Right forelimb (tissue), 1 donor: ENCODE results near the gene GOLGA5.
"Not testable (repeated sequence)": the region's sequence is repeated elsewhere in the genome, so short reads cannot be mapped to it uniquely, and the experiment has no call there.

ENCODE experiments used
- DNase-seq: peaks from one replicate; pipeline ENCODE4 v3.0.0-alpha.2; 2018

Gene GOLGA5

DNA sequence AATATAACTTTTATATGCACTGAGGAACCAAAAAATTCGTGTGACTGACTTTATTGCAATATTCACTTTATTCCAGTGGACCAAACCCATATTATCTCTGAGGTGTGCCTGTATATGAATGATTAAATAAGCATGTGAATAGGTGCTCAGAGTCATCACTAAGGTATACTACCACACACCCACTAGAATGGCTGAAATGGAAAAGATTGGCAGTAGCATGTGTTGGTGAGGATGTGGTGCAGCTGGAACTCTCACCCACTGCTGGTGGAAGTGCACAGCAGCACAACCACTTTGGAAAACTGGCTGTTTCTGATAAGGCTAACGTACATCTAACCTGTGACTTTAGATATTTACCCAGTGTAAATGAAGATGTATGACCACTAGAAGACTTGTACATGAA is 36.8 kb downstream of the GOLGA5 start:
- DNase-seq = no peak

DNA sequence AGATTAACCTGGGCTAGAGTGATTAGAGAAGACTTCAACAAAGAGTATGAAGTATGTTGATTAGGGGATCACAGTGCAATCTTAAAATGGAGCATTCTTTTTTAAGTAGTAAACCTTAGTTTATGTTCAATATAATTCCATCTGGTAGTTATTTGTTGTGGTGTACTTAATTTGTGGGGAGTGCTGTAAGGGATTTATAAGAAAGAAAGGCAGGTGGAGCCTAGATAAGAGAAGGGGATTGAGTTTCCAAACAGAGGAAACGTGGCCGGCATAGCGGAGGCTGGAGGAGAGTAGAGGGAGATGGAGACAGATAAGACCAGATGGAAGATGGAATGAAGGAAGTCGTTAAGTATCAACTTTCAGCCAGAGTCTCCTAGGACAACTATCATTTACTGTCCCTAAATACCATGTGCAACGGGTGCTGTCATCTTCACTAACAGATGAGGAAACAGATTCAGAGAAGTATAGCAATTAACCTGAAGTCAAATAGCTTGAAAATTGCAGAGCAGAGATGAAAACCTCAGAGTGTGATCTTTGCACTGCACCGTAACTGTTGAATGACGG is 38.1 kb downstream of the GOLGA5 start:
- no peak for DNase-seq

DNA sequence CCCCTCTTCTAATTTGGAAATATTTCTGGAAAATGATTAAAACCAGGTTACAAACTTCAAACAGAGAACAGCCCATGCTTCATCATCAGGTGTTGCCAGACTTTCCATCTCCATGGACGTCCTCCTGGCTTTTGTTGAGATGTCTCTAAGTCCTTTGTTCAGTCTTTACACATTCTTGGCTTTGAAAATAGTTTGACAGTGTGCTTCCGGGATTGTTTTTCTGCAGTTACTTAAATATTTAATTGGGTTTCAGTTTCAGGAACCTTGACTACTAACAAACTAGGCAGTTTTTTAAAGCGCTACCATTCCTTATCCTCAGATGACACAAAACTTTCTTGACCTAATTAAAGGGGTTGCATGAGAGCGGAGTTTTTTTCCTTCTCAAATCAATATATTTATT is 47.8 kb downstream of the GOLGA5 start:
- no peak for DNase-seq

DNA sequence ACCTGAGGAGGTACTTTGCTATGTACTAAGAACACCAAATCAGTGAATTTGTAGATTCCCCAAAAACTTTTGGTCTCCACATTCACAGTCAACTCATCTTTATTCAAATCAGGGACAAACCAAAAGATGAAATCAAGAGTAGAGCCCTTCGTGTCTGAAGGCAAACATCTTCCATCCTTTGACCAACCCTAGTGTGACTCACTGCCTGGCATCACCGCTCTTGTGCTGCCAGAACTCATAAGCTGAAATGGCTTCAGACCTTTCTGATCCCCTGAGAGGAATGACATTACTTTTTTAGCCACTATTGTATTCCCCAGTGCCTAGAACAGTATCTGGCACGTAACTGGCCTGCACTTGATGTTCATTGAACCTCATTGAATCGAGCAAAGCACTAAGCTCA is 50.1 kb downstream of the GOLGA5 start:
- no peak for DNase-seq

DNA sequence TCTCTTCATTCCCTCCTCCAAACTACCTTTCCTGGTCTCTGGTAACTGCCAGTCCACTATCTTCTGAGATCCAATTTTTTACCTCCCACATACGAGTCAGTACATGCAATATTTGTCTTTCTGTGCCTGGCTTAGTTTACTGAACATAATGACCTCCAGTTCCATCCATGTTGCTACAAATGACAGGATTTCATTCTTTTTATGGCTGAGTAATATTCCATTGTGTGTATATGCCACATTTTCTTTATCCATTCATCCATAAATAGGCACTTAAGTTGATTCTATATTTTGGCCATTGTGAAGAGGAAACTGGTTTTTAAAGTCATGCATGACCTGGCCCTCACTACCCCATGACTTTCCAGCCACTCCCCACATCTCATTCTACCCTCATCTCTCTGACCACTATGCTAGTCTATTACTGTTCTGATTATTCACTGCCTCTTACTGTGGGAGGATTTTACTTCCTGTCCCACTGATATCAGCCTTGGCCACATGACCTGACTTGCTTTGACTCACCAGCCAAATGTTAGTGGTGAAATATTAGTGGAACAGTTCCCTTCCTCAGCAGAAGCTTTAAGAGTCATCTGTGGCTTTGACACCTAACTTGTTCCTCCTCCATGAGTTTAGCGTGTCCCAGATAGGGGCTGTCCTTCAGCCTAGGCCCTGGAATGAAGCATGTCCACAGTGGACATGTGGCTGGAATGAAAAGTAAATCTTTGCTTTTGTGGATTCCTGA is 52.2 kb downstream of the GOLGA5 start:
- no peak for DNase-seq

DNA sequence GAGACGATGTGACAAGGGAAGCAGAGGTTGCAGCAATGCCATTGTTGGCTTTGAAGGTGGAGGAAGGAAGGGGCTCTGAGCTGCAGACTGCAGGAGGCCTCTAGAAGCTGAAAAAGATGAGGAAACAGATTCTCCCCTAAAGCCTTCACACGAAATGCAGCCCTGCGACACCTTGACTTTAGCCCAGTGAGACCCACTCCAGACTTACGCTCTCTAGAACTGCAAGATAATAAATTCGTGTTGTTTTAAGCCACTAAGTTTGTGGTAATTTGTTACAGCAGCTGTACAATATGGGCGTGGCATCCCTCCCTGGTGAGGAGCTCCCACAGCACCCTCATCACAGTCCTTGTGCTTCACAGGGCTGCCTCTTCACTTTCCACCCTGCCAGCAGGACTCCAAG is 53.2 kb downstream of the GOLGA5 start:
- DNase-seq = no peak

DNA sequence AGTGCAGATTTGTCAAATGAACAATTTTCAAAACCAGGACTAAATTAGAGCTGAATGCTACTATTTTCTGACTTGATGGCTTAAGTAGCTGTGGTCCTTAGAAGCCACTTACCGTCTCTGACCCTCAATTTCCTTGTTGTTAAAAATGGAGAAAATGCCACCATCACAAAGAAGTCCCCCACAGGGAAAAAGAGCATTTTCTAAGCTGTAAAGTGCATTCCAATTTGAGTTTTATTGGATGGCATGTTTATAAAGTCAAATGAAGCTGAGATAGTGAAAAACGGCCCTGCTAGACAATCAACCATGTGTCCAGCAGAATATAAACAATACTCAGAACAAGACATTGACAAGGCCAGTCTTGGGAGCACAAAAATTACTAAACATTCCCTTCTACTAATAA is 53.6 kb downstream of the GOLGA5 start:
- DNase-seq = no peak

DNA sequence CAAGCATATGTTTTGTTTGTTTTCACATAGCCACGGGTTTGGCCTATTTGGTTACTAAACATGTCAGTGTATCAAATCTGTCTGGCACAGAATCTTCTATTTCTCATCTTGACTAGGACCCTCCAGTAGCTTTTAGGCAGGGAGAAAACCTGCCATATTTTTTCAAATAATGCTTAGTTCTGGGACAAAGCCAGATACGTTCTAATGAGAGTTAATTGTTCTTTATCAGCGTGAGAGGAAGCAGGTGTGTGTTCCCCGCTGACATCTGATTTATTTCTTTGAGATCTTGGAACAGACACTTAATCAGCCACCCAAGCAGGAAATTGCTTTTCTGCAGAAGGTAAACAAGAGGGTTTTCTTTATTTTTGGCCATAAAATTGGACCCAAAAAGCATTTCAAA is 54.8 kb downstream of the GOLGA5 start:
- no peak for DNase-seq

DNA sequence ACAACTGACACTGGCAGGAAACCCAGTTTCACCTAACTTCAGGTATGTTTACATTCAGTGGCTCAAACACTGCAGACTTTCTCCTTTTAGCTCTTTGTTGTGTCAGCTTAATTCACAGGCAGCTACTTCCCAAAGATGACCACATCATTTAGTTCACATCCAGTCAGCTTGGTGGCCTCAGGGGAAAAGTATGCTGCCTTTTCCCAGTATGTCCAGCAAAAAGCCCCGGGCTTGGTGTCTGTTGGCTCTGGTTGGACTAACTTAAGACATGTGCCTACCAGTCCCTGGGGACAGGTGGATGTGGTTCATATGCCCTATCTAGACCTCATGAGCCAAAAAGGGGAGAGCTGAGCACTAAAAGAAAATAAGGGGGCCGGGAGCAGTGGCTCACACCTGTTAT is 56.4 kb downstream of the GOLGA5 start:
- no peak for DNase-seq

DNA sequence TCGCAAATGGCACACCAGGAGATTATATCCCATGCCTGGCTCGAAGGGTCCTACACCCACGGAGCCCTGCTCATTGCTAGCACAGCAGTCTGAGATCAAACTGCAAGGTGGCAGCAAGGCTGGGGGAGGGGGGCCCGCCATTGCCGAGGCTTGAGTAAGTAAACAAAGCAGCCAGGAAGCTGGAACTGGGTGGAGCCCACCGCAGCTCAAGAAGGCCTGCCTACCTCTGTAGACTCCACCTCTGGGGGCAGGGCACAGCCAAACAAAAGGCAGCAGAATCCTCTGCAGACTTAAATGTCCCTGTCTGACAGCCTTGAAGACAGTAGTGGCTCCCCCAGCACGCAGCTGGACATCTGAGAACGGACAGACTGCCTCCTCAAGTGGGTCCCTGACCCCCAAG is 59.0 kb downstream of the GOLGA5 start:
- DNase-seq = not testable (repeated sequence)

DNA sequence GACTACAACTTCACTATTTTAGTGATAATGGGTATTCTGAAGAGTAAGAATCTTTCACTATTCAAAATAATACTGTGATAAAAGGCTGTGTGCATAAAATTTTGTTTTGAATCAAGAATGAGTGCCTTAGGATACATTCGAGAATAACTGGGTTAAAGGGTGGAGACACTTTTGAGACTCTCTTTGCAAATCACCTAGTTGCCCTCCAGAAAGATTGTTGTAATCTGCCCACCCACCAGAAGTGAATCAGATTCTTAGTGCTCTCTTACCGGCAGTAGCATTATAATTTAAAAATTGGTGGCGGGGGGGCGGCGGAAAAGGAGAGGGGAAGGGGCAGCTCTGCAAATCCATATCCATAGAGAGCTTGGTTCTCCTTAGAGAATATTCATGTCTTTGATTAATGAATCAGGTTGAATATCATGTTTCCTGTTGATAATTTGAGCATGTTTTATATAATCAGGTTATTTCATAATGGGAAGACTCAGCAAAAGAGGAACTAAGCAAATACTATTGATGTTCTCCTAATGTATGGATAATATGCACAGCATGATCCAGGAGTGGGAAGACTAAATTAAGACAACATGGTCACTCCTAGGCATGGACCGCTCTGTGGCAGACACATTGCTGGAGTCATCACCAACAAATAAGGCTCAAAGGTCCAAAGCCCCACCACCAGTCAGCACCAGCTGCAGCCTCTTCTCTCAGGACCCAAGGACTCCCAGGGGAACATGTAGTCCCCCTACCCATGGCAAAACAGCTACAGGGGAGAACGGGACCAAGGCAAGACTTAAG is 66.1 kb downstream of the GOLGA5 start:
- no peak for DNase-seq

DNA sequence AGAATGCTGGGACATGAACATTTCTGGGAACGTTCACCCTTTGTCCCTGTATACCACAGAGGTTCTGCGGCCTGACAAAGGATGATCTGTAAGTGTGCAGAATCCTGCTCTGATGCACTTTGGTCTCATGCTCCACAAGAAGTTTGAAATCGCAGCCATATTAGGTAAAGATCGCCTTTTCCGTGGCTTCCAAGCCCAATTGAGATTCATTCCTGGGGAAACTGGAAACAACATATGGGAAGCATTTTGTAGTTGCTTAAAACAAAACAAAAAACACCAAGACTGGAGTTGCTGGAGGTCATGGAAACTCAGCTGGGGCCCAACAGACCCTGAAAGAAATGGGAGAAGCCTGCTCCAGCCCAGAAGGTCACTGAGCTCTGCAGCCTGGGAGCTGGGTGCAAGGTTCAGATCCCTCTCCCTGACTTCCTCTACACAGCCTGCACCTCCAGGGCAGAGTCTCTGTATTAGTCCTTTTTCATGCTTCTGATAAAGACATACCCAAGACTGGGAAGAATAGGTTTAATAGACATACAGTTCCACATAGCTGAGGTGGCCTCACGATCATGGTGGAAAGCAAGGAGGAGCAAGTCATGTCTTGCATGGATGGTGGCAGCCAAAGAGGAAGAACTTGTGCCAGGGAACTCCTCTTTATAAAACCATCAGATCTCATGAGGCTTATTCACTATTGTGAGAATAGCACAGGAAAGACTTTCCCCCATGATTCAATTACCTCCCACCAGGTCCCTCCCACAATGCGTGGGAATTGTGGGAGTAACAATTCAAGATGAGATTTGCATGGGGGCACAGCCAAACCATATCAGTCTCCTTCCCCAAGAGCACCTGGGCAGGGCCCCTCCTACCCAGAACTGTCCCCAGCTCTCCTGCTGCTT is 68.0 kb downstream of the GOLGA5 start:
- no peak for DNase-seq

DNA sequence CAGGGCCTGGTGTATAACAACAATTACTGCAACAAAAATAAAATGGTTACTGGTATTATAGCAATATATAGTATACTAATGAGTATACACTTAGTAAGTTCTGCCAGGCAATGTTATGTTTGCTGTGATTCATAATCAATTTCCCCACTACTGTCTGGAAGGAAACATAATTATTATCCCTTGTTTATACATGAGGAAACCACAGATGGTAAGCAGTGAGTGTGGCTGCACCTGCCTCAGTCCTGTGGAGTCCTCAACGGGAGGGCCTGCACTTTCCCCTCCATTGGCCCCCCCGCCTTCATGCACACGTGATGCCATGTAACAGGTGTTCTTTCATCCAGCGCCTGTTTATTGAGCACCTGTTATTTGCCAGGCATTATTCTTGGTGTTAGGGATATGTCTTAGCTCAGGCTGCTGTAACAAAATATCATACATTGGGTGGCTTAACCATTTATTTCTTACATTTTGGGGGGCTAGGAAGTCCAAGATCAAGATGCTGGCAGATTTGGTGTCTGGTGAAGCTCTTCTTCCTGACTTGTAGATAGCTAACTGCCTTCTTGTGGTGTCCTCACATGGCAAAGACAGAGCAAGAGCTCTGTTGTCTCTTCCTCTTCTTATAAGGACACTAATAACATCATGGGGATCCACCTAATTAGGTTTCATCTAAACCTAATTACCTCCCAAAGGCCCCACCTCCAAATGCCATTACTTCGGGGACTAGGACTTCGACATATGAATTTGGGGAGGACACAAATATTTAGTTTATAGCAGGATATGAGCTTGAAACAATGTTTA is 69.4 kb downstream of the GOLGA5 start:
- no peak for DNase-seq

DNA sequence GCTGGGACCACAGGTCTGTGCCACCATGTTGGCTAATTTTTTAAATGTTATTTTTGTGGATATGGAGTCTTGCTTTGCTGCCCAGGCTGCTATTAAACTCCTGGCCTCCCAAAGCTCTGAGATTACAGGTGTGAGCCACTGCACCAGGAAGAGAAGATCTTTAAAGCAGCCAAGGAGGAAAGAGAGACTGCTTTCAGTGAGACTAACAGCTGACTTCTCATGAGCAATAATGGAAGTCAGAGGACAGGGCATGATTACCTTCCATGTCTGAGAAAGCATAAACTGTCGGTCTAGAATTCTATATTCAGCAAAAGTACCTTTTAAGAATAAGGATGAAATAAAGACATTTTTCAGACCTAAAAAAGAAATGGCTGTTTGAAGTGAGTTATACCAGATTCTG is 71.6 kb downstream of the GOLGA5 start:
- no peak for DNase-seq

DNA sequence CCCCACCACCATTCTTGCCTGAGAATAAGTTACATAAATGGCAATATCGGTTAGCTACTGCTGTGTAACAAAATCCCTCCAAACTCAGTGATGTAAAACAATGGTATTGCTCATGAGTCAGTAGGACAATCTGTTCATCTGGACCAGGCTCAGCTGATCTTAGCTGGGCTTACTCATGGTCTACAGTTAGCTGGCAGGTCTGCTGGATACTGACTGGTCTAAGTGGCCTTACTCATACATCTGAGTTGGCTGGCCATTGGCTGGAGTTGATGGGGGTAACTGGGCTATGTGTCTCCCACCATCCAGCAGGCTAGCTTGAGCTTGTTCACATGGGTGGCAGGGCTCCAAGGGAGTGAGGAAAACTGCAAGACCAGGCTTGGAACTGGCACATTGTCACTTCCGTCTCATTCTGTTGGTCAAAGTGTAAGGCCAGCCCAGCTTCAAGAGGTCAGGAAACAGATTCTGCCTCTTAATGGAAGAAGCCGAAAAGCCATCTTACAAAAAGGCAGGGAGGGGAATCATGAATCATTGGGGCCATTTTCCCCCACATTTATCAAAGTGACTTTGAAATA is 72.2 kb downstream of the GOLGA5 start:
- no peak for DNase-seq

DNA sequence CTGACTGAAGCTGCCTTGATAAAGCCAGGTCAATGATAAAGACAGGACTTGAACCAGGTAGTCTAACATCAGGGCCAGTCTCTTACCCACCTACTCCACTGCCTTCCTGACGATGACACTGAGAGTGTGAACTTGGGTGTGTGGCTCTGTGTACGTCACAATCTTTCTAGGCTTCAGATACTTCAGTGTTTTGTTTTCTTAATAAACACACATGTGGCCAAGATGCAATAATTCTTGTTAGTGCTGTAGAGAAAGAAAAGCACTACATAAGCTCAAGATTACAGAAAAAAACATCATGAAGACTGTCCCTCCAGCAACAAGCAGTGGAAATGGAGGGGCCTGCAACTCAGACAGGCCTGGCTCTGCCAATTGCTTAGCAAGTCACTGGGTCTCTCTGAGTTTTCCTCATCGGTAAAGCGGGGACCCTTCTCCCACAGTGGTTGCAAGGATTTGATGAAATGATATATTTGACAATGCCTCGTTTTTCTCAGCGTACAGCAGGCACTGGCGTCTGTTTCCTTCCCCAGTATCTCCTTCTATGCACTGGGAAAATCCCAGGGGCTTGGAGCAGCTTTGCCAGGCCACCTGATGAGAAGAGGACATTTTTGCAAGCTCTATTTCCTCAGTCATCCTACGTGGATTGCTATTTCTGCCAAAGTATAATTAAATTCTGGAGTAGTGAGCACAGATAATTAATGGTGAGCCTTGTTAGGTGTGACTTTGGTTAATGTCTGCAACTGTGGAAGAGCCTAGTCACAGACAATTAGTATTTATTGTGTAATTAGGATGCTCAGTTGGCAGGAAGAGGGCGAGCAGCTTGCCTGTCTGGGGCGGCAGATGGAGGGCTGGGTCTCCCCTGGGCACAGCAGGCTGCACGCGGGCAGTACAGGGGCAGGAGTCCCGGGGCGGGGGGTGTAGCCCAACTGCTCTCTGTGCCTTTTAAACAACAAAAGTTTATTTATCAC is 73.1 kb downstream of the GOLGA5 start:
- no peak for DNase-seq

DNA sequence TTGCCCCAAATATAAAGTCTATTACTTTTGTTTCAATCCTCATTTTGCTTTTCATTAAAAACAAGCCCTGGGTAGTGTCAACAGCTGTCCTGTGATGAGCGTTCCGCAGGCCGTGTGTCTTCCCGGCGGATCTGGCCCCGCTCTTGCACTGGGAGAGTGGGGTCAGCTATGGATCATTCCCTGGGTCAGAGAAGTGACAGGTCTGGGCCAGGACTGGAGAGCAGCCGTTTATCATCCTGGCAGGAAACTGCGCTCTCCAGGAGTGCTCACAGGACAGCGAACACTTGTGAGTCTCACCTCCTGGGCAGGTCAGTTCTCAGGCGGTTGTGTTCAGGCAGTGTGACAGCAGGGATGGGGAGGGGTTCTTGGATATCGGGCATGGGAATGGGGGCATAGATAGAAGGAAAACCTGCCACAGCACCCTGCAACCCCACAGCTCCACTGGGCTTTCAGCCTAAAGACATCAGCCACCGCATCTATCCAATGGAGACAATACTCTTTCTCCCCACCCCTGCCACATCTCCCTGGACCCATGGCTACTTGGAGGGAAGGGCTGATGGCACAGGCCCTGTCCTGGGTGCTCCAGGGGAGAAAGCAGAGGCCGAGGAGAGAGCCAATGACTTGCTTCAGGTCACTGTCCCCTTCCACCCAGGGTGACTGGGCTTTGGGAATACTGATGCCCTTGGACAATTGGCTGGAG is 81.0 kb downstream of the GOLGA5 start:
- no peak for DNase-seq

DNA sequence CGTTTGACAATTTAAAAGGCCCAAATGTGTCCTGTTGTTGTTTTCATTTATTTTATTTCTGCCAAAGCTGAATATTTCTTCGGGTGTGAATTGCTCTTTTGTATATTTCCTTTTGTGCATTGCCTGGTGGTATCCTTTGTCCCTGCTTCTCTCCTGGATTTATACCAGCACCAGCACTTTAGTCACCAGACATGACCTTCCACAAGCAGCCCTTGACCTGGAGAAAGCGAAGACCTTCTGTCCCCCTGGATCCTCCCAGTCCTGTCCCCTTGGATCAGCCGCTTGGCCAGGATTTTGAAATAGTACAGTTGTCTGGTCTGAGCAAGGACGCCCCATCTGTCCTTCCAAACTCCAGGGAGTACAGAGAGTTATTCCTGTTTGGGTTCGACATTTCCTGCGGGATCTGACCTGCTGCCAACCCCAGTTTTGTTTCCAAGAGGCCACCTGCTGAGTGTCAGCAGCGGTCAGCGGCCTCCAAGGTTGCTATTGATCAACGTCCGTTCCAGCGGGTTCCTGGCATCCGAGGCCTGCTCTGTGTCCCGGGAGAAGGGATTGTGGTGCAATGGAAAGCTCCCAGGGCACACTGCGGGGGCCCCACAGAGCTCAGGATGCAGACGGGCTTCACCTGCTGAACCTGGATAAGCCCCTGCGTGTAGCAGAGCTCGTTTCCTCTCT is 83.8 kb downstream of the GOLGA5 start:
- no peak for DNase-seq

DNA sequence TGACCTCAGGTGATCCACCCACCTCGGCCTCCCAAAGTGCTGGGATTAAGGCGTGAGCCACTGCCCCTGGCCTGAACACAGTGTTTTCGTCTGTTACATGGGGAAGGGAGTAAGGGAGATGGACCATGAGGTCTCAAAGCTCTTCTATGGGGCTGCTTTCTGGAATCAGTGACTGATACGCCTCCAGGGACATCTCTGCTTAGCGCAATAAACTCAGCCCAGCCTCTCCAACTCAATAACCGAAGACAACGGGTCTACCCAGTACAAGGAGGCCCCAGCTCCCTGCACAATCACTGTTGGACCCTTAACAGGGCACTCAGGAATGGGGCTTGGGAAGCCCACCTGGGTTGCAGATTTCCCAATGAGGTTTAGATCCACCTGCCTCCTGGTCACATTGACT is 86.2 kb downstream of the GOLGA5 start:
- no peak for DNase-seq

DNA sequence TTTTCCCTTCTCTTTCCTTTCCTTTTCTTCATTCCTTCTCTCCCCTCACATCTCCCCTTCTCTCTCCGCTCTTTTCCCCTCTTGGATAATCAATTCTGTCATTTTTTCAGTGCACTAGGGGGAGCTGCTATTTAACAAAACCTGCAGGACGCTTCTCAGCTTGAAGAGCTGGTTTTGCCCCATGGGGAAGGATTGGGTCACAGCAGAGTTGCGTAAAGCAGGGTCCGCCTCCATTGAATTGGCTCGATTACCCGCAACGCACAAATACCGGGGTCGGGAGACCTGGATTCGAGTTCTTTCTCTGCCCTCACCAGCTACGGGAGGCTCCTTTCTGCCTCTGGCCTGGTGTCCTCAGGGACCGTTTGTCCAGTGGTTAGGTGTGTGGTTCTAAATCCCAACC is 86.7 kb downstream of the GOLGA5 start:
- DNase-seq = no peak
